HG03139 (cell line): ENCODE data around the gene SNX20.

Experiments used
- ATAC-seq: cut with Tn5 transposase; IDR thresholded peaks from one replicate; pipeline ENCODE4 v1.9.1; 2021; ENCODE audit not compliant: unreplicated experiment

SNX20 gene

GRCh38 chr16:50681021-50681885, at the start of gene SNX20:
TSS of gene SNX20 (minus strand) at chr16:50681312. CDS start at chr16:50677526, 3,786 bp downstream.
- ATAC-seq = peak; percentile 51

- ATAC-seq = no peak
Observed at GRCh38 chr16:50724306-50724705, 43.2 kb upstream of the SNX20 start.

GRCh38 chr16:50722960-50723359, 41.8 kb upstream of the SNX20 start:
- no peak for ATAC-seq

GRCh38 chr16:50722405-50722737, 41.3 kb upstream of the SNX20 start:
- ATAC-seq = no peak

- ATAC-seq = no peak
Observed at GRCh38 chr16:50721549-50722404, 40.7 kb upstream of the SNX20 start.

GRCh38 chr16:50719401-50720337, 38.6 kb upstream of the SNX20 start:
- ATAC-seq = no peak

GRCh38 chr16:50718761-50719400, 37.8 kb upstream of the SNX20 start:
- ATAC-seq = no peak

GRCh38 chr16:50718061-50718760, 37.1 kb upstream of the SNX20 start:
- ATAC-seq = no peak

- no peak for ATAC-seq
Observed at GRCh38 chr16:50717494-50717893, 36.4 kb upstream of the SNX20 start.

- no peak for ATAC-seq
Observed at GRCh38 chr16:50717091-50717490, 36.0 kb upstream of the SNX20 start.

GRCh38 chr16:50712956-50713355, 31.8 kb upstream of the SNX20 start:
- ATAC-seq = no peak

- ATAC-seq = no peak
Observed at GRCh38 chr16:50712560-50712898, 31.4 kb upstream of the SNX20 start.

- no peak for ATAC-seq
Observed at GRCh38 chr16:50711862-50712559, 30.9 kb upstream of the SNX20 start.

GRCh38 chr16:50711040-50711439, 29.9 kb upstream of the SNX20 start:
- ATAC-seq = no peak

- ATAC-seq = no peak
Observed at GRCh38 chr16:50709980-50710379, 28.9 kb upstream of the SNX20 start.

- ATAC-seq = no peak
Observed at GRCh38 chr16:50709061-50709684, 28.1 kb upstream of the SNX20 start.

- no peak for ATAC-seq
Observed at GRCh38 chr16:50708373-50709060, 27.4 kb upstream of the SNX20 start.

GRCh38 chr16:50706250-50706649, 25.1 kb upstream of the SNX20 start:
- no peak for ATAC-seq
